PFSK-1 (cell line): ENCODE measurements around the gene SLC22A17.

ENCODE experiments used
- FOXP2 ChIP-seq: optimal IDR thresholded peaks from 2 replicates; pipeline ENCODE3; 2011; ENCODE audit warnings: borderline replicate concordance, control low read depth, inconsistent platforms; ENCODE audit not compliant: insufficient read depth; ENCODE audit errors: extremely low read length, extremely low read depth
- POLR2AphosphoS5 ChIP-seq: IDR thresholded peaks from 2 replicates; pipeline ENCODE4 v1.6.1; 2012; ENCODE audit warnings: low read depth, mild to moderate bottlenecking, control low read depth, low read length, moderate library complexity
- REST ChIP-seq, 2 experiments: IDR thresholded peaks; 2 replicates each; pipeline versions ENCODE4 v1.6.1 to v1.8.0; 2011 to 2012; ENCODE audit warnings: low read depth in 2 of 2, low read length in 2 of 2, control low read depth in 1 of 2, inconsistent platforms in 1 of 2, mild to moderate bottlenecking in 1 of 2, moderate library complexity in 1 of 2; ENCODE audit not compliant: insufficient read depth in 1 of 2
- SIN3A ChIP-seq: IDR thresholded peaks from 2 replicates; pipeline ENCODE4 v1.6.1; 2012; ENCODE audit warnings: mild to moderate bottlenecking, low read length, moderate library complexity, borderline replicate concordance; ENCODE audit not compliant: insufficient read depth
- TAF1 ChIP-seq: IDR thresholded peaks from 2 replicates; pipeline ENCODE4 v1.6.1; 2012; ENCODE audit warnings: low read length, control low read depth, borderline replicate concordance; ENCODE audit not compliant: insufficient read depth

- TF ChIP-seq TAF1 (no peak), REST (IDR thresholded peaks at IDR 0.05; ENCODE audit: insufficient read depth in 1 of 2, low read depth in 2 of 2, low read length in 2 of 2) (no peak), POLR2AphosphoS5 (no peak), SIN3A (no peak), FOXP2 (no peak)
These were observed 35.5 kb upstream of the SLC22A17 start for GRCh38 chr14:23387916-23388882.
